PC-9 (cell line): Measurements from ENCODE around the gene HSBP1L1.

Source experiments
- EZH2 ChIP-seq: fragments of 200-600 bp; sonication (generic); IDR thresholded peaks from 2 replicates; pipeline ENCODE4 v1.8.0; 2017; ENCODE audit warnings: antibody characterized with exemption, low read depth
- TF ChIP-seq, protein P1 (sequence below): fragments of 200-600 bp; sonication (generic); conservative IDR thresholded peaks from 2 replicates; pipeline ENCODE4 v1.6.1; 2017; ENCODE audit warnings: mixed run types, antibody characterized with exemption, mild to moderate bottlenecking, moderate library complexity

- TF ChIP-seq, protein P1, sequence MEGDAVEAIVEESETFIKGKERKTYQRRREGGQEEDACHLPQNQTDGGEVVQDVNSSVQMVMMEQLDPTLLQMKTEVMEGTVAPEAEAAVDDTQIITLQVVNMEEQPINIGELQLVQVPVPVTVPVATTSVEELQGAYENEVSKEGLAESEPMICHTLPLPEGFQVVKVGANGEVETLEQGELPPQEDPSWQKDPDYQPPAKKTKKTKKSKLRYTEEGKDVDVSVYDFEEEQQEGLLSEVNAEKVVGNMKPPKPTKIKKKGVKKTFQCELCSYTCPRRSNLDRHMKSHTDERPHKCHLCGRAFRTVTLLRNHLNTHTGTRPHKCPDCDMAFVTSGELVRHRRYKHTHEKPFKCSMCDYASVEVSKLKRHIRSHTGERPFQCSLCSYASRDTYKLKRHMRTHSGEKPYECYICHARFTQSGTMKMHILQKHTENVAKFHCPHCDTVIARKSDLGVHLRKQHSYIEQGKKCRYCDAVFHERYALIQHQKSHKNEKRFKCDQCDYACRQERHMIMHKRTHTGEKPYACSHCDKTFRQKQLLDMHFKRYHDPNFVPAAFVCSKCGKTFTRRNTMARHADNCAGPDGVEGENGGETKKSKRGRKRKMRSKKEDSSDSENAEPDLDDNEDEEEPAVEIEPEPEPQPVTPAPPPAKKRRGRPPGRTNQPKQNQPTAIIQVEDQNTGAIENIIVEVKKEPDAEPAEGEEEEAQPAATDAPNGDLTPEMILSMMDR = no peak
- no peak for TF ChIP-seq EZH2
Measured at GRCh38 chr18:79935098-79935480, 29.4 kb upstream of the HSBP1L1 start.
